ENCODE results near the gene RASGEF1B. TPM values are rescaled to one million over a fixed set of nuclear protein-coding genes. Genes with fewer than 3 reads are reported as not detected.
"Not testable (repeated sequence)": the region's sequence is repeated elsewhere in the genome, so short reads cannot be mapped to it uniquely, and the experiment has no call there.

The RASGEF1B gene
- total RNA-seq, 1 donor from 2014 or later: 43.7 TPM

DNA sequence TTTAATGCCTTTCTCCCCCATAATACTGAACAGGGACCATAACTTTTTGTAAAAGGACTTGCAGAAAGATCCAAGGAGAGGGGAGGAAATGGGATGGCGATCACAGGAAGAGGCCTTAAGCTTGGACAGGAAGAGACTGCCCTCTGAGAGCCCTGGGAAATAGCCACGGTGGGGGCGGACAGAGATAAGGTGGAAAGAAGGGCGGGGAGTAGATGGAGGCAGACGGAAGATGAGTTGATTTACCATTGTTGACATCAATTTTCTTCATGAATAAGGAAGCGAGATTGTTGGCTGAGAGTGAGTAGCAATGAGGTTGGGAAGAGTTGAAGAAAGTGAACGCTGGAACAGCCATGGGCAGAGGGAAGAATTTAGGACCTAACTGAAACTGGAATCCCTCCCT, 63.4 kb downstream of the RASGEF1B start:
- no peak for ATAC-seq (ENCODE audit: low read depth)

DNA sequence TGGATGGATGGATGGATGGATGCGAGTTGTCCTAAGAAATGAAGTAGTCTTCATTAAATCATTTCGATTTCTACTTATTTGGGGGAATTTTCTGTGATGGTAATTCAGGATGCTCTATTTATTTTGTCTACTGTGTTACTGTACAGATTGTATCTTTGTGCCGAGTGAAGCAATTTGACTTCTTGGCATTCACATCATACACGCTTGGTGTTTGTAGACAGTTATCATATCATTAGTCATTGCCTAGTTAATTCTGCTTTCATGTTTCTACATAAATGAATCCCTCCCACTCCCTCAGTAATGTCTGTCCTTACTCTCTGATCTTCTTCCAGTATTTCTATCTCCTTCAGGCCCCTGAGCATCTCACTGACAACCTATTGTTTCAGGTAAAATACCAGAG, 64.0 kb downstream of the RASGEF1B start:
- TF ChIP-seq, protein P1, sequence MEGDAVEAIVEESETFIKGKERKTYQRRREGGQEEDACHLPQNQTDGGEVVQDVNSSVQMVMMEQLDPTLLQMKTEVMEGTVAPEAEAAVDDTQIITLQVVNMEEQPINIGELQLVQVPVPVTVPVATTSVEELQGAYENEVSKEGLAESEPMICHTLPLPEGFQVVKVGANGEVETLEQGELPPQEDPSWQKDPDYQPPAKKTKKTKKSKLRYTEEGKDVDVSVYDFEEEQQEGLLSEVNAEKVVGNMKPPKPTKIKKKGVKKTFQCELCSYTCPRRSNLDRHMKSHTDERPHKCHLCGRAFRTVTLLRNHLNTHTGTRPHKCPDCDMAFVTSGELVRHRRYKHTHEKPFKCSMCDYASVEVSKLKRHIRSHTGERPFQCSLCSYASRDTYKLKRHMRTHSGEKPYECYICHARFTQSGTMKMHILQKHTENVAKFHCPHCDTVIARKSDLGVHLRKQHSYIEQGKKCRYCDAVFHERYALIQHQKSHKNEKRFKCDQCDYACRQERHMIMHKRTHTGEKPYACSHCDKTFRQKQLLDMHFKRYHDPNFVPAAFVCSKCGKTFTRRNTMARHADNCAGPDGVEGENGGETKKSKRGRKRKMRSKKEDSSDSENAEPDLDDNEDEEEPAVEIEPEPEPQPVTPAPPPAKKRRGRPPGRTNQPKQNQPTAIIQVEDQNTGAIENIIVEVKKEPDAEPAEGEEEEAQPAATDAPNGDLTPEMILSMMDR (IDR thresholded peaks at IDR 0.05): no peak
- Mint-ChIP-seq H3K4me1 (peaks cover 3% of the 10 kb centered on the region), H3K27ac (no peak overlapping the region), H3K27me3 (peaks cover 3% of the 10 kb centered on the region), H3K4me3 (no peak overlapping the region), H3K9me3 (no peaks in the 10 kb centered on the region), H3K36me3 (ENCODE audit: low read depth) (no peaks in the 10 kb centered on the region)
- POLR2A ChIA-PET: no interaction called here
- DNase-seq: no peak
- intact Hi-C loops (cut with micrococcal nuclease): loop anchor here (5.0 kb wide), 3 partner anchors 35 to 1330 kb away; no protein-coding TSS in a partner anchor
- no peak for ATAC-seq (ENCODE audit: low read depth)
- CTCF ChIA-PET: interaction anchor here (0.9 to 4.0 kb wide), 5 partner anchors 9 to 877 kb away, joined by 3 to 24 read pairs (median 4); no protein-coding TSS in a partner anchor

More for the DNA sequence above, 63.4 kb downstream of the RASGEF1B start:
- Mint-ChIP-seq H3K27ac (no peak overlapping the region), H3K36me3 (ENCODE audit: low read depth) (no peaks in the 10 kb centered on the region), H3K27me3 (peaks cover 3% of the 10 kb centered on the region), H3K4me3 (no peak overlapping the region), H3K9me3 (no peaks in the 10 kb centered on the region), H3K4me1 (peaks cover 3% of the 10 kb centered on the region)
- TF ChIP-seq, protein P1 (IDR thresholded peaks at IDR 0.05): no peak
- intact Hi-C loops (cut with micrococcal nuclease): loop anchor here (5.0 kb wide), 3 partner anchors 34 to 1329 kb away; no protein-coding TSS in a partner anchor
- DNase-seq: no peak
- ChIA-PET POLR2A (no interaction called here), CTCF (interaction anchor here (1.2 to 4.0 kb wide), 2 partner anchors 436 to 508 kb away, joined by 4 to 24 read pairs; no protein-coding TSS in a partner anchor)

DNA sequence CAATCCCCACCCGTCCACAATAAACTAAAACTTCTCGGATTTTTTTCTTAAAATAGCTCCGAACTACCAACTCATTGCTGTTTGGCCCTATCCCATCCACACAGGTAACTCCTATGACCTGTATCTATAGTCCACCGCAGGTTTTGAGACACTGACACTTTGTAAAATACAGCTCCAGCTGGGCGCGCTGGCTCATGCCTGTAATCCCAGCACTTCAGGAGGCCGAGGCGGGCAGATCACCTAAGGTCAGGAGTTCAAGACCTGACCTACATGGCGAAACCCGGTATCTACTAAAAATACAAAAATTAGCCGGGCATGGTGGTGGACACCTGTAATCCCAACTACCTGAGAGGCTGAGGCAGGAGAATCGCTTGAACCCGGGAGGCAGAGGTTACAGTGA, 65.2 kb downstream of the RASGEF1B start:
- H3K9me3 Mint-ChIP-seq; H3K27me3 Mint-ChIP-seq; ATAC-seq (ENCODE audit: low read depth); H3K36me3 Mint-ChIP-seq (ENCODE audit: low read depth); POLR2A ChIA-PET; H3K27ac Mint-ChIP-seq; DNase-seq; H3K4me1 Mint-ChIP-seq; H3K4me3 Mint-ChIP-seq: not testable (repeated sequence)
- intact Hi-C loops (cut with micrococcal nuclease): loop anchor here (1.0 to 5.0 kb wide), 11 partner anchors 15 to 1331 kb away; no protein-coding TSS in a partner anchor
- CTCF ChIA-PET: interaction anchor here (0.7 to 4.0 kb wide), 9 partner anchors 10 to 954 kb away, joined by 3 to 24 read pairs (median 4); no protein-coding TSS in a partner anchor

DNA sequence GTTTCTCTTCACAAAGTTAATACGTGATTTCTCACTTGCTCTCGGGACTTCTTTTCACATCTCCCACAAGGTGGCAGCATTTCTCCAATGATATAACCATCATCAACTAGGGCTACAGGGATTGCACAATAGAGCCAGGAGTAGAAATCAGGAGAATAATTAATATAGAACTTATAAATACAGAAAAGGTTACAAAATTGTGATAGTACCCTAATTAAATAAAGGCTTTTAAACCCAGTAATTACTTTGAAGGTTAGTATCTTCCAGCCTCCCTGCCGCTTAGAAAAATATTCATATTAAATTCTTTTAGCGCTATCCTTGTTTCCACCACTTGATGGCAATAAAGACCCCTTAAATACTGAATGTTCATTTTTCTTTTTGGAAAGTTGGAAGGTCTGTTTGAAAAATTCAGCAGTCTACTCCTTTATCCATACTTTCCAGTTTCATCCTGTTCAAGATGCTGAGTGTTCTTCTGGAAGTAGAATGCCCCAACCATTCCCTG, 65.8 kb downstream of the RASGEF1B start:
- TF ChIP-seq, protein P1 (IDR thresholded peaks at IDR 0.05): peak; percentile 93
- intact Hi-C loops (cut with micrococcal nuclease): loop anchor here (1.0 to 5.0 kb wide), 11 partner anchors 15 to 1331 kb away; no protein-coding TSS in a partner anchor
- ATAC-seq (ENCODE audit: low read depth): peak; percentile 81
- peaks cover 3% of the 10 kb centered on the region for H3K27me3 Mint-ChIP-seq
- H3K36me3 Mint-ChIP-seq (ENCODE audit: low read depth): no peaks in the 10 kb centered on the region
- peaks cover 3% of the 10 kb centered on the region for H3K4me1 Mint-ChIP-seq
- no peak overlapping the region for H3K4me3 Mint-ChIP-seq
- no peak for DNase-seq
- CTCF ChIA-PET: interaction anchor here (0.8 to 4.0 kb wide), 8 partner anchors 48 to 955 kb away, joined by 3 to 24 read pairs (median 6); no protein-coding TSS in a partner anchor
- no peak overlapping the region for H3K27ac Mint-ChIP-seq
- POLR2A ChIA-PET: no interaction called here
- H3K9me3 Mint-ChIP-seq: no peaks in the 10 kb centered on the region

DNA sequence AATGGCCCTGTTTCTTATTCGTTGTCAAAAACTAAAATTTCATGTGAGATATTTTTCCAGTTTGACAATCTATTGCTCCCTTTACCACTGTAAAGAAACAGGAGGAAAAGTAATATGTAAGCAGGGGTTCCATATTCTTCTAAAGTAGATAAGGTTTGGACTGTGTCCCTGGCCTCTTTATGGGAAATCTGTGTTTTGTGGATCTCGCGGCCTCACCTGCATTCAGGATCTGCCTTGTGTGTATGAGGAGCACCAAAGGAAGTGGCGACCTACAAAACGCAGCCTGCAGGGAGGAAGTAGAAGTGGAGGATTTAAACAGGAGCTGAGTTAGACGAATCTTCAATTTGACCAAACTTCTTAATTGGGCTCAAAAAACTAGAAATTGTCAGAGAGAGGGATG, 67.0 kb downstream of the RASGEF1B start:
- CTCF ChIA-PET: interaction anchor here (1.0 to 1.3 kb wide), 3 partner anchors 61 to 797 kb away, joined by 3 to 8 read pairs (median 4); no protein-coding TSS in a partner anchor
- POLR2A ChIA-PET: no interaction called here
- intact Hi-C loops (cut with micrococcal nuclease): loop anchor here (5.0 kb wide), 3 partner anchors 38 to 1333 kb away; no protein-coding TSS in a partner anchor
- DNase-seq (no peak), ATAC-seq (ENCODE audit: low read depth) (no peak)
- Mint-ChIP-seq H3K4me3 (no peak overlapping the region), H3K27me3 (peaks cover 3% of the 10 kb centered on the region), H3K27ac (no peak overlapping the region), H3K36me3 (ENCODE audit: low read depth) (no peaks in the 10 kb centered on the region), H3K9me3 (no peaks in the 10 kb centered on the region), H3K4me1 (peaks cover 3% of the 10 kb centered on the region)
- TF ChIP-seq, protein P1 (IDR thresholded peaks at IDR 0.05): no peak
